GM21723 (cell line): Measurements from ENCODE around the gene CASP8.

ENCODE experiments used
- ATAC-seq: cut with Tn5 transposase; IDR thresholded peaks from one replicate; pipeline ENCODE4 v1.9.1; 2021; ENCODE audit warnings: mild to moderate bottlenecking, moderate library complexity; ENCODE audit not compliant: unreplicated experiment

CASP8 gene

DNA sequence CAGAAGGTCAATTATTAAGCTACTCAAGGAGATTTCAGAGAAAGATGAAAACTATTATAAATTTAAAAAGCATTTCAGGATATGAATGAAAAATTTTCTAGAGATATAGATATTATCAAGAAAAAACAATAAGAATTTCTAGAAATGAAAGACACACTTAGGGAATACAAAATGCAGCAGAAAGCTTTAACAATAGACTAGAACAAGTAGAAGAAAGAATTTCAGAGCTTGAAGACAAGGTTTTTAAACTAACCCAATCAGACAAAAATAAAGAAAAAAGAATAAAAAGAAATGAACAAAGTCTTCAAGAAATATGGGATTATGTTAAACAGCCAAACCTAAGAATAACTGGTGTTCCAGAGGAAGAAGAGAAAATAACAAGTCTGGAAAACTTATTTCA is 62.4 kb downstream of the CASP8 start:
- ATAC-seq = no peak

DNA sequence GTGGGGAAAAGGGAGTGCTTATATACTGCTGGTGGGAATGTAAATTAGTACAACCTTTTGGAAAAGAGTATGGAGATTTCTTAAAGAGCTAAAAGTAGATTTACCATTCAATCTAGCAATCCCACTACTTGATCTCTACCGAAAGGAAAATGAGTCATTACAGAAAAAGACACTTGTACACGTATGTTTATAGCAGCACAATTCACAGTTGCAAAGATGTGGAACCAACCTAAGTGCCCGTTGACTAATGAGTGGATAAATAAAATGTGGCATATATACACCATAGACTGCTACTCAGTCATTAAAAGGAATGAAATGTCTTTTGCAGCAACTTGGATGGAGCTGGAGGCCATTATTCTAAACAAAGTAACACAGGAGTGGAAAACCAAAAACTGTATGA is 67.3 kb downstream of the CASP8 start:
- no peak for ATAC-seq

GRCh38 chr2:201329409-201329808 is 69.1 kb downstream of the CASP8 start:
- ATAC-seq = no peak
